Fibroblast of skin of right biceps (primary cell): Measurements from ENCODE around the gene HAP1.

Experiments
- DNase-seq: peaks from one replicate; pipeline ENCODE4 v3.0.0-alpha.2; 2013

Gene HAP1

GRCh38 chr17:41762391-41762790 lies 27.9 kb upstream of the HAP1 start:
- no peak for DNase-seq

GRCh38 chr17:41760878-41761277 lies 26.4 kb upstream of the HAP1 start:
- no peak for DNase-seq

- no peak for DNase-seq
Observed at GRCh38 chr17:41758601-41759000, 24.2 kb upstream of the HAP1 start.

DNA sequence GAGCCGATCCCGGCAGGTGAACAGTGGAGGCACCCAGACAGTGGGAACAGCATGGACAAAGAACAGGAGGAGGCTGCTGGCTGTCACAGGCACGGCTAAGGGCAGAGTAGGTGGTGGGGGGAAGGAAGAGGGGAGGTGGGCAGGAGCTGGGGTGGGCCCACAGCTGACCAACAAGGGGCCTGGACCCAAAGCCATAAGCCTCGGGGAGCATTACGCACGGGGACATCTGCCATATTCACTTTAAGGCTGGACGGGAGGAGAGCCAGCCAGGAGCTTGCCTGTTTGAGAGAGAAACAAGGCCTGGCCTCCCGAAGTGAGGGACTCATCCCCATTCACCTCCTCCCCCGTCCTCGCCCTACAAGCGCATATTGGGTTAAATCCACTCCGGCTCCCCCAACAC lies 19.6 kb upstream of the HAP1 start:
- DNase-seq: no peak

DNA sequence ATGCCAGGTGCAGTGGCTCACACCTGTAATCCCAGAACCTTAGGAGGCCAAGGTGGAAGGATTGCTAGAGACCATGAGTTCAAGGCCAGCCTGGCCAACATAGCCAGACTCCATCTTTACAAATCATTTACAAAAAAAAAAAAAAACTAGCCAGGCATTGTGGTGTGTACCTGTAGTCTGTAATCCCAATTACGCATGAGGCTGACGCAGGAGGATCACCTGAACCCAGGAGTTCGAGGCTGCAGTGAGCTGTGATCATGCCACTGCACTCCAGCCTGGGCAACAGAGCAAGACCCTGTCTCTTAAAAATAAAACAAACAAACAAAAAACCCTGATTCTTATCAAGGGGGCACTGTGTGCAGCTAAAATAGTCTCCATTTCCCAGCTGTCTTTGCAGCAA lies 16.8 kb upstream of the HAP1 start:
- no peak for DNase-seq

GRCh38 chr17:41750862-41751261 lies 16.4 kb upstream of the HAP1 start:
- DNase-seq: no peak

DNA sequence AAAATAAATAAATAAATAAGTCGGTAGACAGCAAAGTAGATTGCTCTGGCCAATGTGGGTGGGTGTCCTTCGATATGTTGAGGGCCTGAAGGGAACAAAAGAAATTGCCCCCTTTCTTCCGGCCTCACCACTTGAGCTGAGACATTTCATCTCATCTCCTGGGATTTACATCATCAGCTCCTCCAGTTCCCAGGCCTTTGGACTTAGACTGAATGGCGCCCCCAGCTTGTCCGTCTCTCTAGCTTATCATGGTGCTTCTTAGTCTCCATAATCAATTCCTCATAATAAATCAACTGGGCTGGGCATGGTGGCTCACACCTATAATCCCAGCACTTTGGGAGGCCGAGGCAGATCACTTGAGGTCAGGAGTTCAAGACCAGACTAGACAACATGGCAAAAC lies 13.8 kb upstream of the HAP1 start:
- no peak for DNase-seq

DNA sequence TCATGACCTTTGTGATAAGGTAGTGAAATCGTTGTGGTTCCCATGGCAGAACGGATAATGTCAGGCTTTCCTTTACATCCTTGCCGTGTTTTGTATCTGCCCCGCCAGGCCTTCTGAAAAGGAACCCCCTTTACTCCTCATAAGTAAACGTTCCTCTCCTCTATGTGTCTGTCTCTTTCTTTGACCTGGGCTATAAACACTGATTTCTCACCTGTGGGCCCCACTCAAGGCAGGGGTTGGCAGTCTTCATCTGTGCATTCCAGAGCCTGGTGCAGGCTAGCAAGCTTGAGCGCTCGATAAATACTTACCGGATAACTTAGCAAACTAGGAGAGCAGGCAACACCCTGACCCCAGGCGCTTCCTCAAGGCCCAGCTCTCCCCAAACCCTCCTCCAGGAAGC lies 7.3 kb upstream of the HAP1 start:
- no peak for DNase-seq

GRCh38 chr17:41740506-41740905 lies 6.1 kb upstream of the HAP1 start:
- DNase-seq: no peak

DNA sequence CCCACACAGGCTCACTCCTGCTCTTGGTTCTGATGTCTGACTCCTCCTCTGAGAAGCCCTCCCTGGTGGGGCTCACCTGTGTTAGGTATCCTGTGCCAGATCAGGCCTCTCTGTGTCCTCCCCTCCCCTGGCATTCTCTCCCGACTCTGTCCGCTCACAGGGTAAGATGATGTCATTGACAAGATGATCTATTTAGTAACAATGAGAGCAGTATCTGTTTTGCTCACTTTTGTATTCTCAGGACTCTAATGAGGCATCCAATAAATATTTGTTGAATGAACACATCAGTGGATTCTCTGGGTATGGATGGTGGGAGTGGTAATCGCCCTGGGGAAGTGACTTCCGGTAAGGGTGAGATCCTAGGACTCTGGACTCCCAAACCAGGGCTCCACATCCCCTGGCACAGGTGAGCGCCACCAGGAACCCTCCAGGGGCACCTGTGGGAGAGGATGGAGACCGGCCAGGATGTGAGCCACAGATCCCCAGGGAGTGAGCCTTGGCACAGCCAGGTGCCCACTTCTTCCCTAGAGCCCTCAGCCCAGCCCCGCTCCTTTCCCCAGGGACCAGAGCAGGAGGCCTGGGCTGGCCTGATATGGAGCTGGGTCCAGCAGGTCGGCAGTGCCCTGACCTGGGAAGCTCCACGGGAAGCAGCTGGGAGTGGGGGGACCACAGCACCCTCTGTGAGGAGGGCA lies 5.4 kb upstream of the HAP1 start:
- DNase-seq: peak; percentile 49

DNA sequence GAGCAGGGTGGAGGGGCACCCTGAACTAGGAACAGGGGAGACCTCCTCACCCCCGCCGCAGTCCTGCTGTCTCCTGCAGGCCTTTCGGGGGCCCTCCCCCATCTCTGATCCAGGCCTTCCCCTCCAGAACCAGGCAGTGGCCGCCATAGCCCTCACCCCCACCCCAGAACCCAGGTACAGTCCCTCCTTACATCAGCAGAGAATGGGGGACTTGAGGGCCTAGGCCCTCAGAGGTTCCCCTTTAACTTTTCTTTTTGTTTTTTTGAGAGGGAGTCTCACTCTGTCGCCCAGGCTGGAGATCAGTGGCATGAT lies 4.3 kb upstream of the HAP1 start:
- no peak for DNase-seq

- peak; percentile 73 for DNase-seq
Observed at GRCh38 chr17:41738077-41738800, 3.8 kb upstream of the HAP1 start.

GRCh38 chr17:41737680-41738023 lies 3.2 kb upstream of the HAP1 start:
- no peak for DNase-seq

GRCh38 chr17:41736983-41737679 lies 2.7 kb upstream of the HAP1 start:
- DNase-seq: no peak

GRCh38 chr17:41735744-41736143 lies 1.3 kb upstream of the HAP1 start:
- no peak for DNase-seq

DNA sequence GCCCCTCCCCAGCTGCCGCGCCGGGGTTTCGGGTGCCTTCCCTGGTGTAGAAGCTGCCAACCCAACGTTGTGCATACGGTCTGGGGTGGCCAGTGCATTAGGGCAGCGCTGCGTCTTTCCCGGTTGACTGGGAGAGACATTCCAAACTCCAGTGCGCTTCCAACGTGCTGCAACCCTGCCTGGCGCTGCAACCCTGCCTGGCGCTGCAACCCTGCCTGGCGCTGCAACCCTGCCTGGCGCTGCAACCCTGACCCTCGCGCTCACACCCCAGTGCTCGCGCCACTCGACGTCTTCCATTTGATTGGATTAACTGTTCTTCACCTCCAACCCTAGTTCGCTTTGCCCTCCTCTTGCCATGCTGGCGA lies 488 bp upstream of the HAP1 start:
- DNase-seq: no peak

DNA sequence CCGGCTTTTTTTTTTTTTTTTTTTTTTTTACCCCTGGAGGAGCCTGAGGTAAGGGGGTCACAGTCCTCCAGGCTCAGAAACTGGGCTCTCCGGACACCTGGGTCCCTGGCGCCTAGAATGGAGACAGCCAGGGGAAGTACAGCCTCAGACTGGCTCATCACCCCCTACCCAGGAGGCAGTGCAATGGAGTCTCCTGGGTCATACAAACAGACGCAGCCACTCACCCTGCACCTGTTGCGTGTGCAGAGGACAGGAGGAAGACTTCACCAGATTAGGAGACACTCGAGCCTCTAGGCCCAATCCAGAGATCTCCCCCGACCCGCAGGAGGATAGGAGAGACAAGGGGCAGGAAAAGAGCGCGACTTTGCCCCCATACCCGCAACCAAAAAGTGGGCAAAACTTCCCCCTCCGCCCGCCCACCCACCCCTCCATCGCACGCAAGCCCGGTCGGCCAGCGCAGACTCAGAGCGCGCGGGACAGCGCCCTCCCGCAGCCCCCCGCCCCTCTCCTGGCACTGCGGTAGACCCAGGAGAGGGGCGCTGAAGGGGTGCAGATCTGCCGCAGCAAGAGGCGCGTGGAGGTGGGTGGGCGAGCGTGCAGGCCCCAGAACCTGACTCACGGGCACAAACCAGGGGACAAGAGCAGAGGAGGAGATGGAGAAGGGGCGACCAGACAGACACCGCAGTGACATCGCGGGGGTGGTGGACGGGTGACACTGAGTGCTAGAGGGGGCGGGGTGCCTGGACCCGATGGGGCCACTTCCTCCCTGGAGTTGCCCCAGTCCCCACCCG lies 900 bp downstream of the HAP1 start:
- DNase-seq: no peak

DNA sequence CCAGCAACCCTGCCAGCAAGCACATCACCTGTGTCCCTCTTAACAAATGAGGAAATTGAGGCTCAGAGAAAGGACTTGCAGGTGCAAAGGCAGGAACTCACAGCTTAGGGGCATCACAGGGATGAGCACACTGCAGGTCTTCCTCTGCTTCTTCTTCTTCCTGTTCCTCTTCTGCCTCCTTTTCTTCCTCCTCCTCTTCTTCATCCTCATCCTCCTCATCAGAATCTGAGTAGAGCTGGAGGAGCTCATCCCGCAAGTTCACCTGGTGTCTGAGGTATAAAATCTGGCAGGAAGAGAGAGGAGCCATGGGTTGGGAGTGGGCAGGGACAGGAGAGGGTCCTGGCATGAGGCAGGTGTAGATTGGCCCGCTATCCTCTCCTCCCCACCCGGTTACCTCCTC lies 2.6 kb downstream of the HAP1 start:
- DNase-seq: no peak

- no peak for DNase-seq
Observed at GRCh38 chr17:41730479-41730878, 4.0 kb downstream of the HAP1 start.

DNA sequence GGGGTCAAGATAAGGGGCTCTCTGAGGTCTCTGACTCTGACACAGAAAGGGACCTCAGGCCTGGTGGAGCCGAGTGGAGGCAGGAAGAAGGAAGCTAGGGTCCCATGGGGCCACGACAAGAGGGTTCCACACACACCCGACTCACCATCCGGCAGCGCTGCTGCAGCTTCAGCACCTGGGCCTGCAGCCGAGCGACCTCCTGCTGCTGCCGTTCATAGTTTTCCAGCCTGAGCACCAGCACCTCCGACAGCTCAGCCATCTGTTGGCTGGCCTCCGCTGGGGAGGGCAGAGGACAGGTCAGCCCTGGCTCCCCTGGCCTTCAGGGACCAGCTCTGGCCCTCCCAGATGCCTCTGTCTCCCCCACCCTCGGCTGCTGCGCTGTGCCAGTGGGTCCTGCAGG lies 6.4 kb downstream of the HAP1 start:
- DNase-seq: no peak

GRCh38 chr17:41725134-41725533 lies 9.3 kb downstream of the HAP1 start:
- no peak for DNase-seq

DNA sequence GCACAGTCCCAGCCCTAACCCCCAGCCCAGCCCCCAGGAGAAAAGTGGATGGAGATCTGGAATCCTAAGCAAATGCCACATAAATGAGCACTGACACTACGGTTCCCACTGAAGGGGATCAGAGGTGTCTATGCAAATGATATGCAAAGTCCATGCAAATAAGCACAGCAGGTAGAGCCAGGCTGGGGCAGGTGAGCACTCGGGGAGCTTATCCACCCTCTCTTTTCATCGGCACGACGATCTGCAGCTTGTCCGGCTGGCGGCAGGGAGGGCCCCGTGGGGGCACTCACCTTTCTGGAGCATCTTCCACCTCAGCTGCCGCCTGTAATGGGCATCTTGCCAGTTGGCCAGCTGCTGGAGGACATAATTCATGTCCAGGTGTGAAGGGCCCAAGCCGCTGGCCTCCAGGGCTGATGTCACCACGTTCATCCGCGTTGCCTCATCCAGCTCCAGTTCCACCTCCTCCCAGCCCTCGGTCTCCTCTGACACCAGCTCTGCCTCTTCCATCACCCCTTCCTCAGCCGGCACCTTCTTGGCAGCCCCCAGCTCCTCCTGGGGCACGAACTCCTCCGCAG lies 9.9 kb downstream of the HAP1 start:
- DNase-seq: no peak

DNA sequence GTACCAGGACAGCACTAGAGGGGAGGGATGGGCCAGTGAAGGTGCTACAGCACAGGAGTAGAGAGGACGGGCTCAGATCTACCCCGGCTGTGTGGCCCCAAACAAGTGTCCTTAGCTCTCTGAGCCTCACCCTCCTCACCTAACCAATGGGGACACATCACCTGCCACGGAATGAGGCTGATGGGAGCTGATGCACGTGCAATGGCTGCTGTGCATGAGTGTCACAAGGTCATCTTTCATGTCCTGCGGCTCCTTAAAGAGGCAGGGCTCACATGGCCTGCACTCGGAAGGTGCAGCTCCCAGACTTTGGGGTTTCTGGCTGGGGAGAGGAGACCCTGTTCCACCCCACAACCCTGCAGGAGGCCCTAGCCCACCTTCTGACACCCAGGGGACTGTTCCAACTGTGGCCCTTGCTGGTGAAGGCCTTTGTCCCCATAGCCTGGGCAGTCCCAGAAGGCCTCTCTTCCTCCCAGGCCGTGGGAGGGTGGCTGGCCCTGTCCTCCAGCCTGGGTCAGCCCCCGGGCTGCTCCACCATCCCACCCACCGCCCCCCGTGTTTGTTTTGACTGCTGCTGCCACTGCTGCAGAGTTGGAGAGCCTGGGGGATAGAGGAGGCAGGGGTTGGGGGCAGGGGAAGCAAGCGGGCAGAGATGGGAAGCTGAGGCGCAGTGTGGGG lies 10.5 kb downstream of the HAP1 start:
- DNase-seq: no peak
